ENCODE results near the gene SSC5D. TPM values are rescaled to one million over a fixed set of nuclear protein-coding genes. Genes with fewer than 3 reads are reported as not detected.

SSC5D gene
- total RNA-seq, 1 donor from 2014 or later: 1.1 TPM

DNA sequence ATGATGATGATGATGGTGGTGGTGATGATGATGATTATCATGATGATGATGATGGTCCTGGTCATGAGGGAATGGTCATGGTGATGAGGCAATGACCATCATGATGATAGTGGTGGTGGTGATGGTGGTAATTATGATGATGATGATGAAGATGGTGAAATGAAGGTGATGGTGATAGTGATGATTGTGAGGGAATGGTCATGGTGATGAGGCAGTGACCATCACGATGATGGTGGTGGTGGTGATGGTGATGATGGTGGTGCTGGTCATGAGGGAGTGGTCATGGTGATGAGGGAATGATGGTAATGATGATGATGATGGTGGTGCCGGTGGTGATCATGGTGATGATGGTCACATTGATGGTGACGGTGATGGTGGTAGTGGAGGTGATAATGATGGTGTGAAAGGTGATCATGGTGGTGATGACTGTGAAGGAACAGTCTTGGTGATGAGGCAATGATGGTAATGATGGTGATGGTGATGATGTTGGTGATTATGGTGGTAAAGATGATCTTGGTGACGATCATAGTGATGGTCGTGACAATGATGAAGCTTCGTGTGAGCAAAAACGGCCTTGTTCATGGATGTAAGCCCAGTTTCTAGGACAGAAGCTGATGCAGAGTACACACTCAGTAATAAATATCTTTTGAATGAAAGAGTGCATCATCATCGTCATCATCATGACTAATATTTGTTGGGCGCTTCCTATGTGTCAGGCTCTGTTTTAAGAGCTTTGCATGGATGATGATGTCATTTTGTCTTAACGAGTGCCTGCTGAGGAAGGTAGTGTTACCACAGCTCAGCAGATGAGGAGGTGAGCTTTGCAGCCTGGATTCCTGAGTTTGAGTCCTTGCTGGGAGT is 31.4 kb downstream of the SSC5D start:
- no peak for DNase-seq (ENCODE audit: low spot score, unreplicated experiment)
- H3K4me1 Mint-ChIP-seq (ENCODE audit: low read depth): peaks cover 1% of the 10 kb centered on the region
- TF ChIP-seq, protein P1, sequence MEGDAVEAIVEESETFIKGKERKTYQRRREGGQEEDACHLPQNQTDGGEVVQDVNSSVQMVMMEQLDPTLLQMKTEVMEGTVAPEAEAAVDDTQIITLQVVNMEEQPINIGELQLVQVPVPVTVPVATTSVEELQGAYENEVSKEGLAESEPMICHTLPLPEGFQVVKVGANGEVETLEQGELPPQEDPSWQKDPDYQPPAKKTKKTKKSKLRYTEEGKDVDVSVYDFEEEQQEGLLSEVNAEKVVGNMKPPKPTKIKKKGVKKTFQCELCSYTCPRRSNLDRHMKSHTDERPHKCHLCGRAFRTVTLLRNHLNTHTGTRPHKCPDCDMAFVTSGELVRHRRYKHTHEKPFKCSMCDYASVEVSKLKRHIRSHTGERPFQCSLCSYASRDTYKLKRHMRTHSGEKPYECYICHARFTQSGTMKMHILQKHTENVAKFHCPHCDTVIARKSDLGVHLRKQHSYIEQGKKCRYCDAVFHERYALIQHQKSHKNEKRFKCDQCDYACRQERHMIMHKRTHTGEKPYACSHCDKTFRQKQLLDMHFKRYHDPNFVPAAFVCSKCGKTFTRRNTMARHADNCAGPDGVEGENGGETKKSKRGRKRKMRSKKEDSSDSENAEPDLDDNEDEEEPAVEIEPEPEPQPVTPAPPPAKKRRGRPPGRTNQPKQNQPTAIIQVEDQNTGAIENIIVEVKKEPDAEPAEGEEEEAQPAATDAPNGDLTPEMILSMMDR (IDR thresholded peaks at IDR 0.05; ENCODE audit: unreplicated experiment): no peak
- no peaks in the 10 kb centered on the region for H3K9me3 Mint-ChIP-seq (ENCODE audit: low read depth)
- H3K36me3 Mint-ChIP-seq (ENCODE audit: insufficient read depth): no peaks in the 10 kb centered on the region
- H3K27ac Mint-ChIP-seq: no peak overlapping the region
- peaks cover 5% of the 10 kb centered on the region for H3K27me3 Mint-ChIP-seq
- H3K4me3 Mint-ChIP-seq (ENCODE audit: low read depth): no peak overlapping the region

DNA sequence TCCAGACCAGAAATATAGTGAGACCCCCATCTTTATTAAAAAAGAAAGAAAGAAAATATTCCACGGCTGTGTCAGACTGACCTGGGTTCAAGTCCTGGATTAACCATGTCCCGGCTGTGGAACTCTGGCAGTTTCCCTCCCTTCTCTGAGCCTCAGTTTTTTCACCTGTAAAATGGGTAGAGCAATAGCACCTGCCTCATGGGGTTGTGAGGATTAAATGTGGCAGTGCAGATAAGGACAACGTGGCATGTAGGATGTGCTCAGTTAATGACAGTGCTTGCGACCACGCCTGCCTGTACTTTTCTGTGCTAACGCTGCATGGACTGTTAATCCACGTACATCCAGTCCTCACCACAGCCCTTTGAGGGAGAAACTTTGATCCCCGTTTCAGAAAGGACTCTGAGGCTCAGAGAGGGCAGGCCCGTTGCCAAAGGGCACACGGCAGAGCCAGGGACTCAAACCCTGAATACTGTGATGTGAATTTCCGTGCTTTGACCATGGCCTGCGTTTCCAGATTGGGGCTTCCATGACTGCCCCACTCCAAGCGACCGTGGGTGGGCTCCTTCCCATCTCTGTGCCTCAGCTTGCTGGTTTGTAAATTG is 32.6 kb downstream of the SSC5D start:
- Mint-ChIP-seq H3K27me3 (peaks cover 12% of the 10 kb centered on the region), H3K36me3 (ENCODE audit: insufficient read depth) (no peaks in the 10 kb centered on the region), H3K4me1 (ENCODE audit: low read depth) (peaks cover 4% of the 10 kb centered on the region), H3K4me3 (ENCODE audit: low read depth) (no peak overlapping the region), H3K27ac (no peak overlapping the region), H3K9me3 (ENCODE audit: low read depth) (no peaks in the 10 kb centered on the region)
- TF ChIP-seq, protein P1 (IDR thresholded peaks at IDR 0.05; ENCODE audit: unreplicated experiment): no peak
- no peak for DNase-seq (ENCODE audit: low spot score, unreplicated experiment)

DNA sequence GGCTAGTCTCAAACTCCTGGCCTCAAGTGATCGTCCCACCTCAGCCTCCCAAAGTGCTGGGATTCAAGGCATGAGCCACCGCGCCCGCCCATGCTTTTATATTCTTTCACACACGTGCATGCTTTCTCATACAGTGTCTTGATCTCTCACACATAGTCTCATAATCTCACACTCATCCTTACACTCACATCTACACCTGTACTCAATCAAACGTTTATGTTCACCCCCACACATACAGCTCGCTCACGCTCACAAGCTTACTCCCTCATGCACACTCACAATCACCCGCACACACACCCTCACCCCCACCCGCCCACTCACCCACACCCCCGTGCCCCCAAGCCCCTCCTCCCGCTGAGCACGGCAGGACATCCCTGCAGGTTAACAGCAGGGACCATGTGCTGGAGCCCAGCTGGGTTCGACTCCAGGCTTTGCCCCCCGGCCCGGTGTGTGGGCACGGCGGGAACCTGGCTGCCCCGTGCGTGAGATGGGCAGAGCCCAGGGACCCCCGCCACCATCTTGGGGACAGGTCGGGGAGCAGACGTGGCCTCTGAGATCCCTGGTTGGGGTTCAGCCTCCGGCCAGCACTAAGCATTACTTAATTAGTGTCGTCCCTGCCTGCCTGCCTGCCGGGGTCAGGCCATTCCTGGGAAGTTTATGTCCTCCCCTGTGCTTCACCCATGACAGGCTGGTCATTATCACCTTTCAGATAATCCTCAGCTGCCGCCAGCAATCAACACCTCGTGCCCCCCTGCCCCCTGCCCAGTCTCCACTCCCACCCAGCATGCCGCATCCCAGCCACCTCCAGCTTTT is 37.3 kb downstream of the SSC5D start:
- no peak overlapping the region for H3K4me3 Mint-ChIP-seq (ENCODE audit: low read depth)
- no peaks in the 10 kb centered on the region for H3K36me3 Mint-ChIP-seq (ENCODE audit: insufficient read depth)
- H3K27ac Mint-ChIP-seq: no peak overlapping the region
- TF ChIP-seq, protein P1 (IDR thresholded peaks at IDR 0.05; ENCODE audit: unreplicated experiment): no peak
- H3K4me1 Mint-ChIP-seq (ENCODE audit: low read depth): peaks cover 3% of the 10 kb centered on the region
- H3K9me3 Mint-ChIP-seq (ENCODE audit: low read depth): no peaks in the 10 kb centered on the region
- H3K27me3 Mint-ChIP-seq: peaks cover 12% of the 10 kb centered on the region
- DNase-seq (ENCODE audit: low spot score, unreplicated experiment): no peak

DNA sequence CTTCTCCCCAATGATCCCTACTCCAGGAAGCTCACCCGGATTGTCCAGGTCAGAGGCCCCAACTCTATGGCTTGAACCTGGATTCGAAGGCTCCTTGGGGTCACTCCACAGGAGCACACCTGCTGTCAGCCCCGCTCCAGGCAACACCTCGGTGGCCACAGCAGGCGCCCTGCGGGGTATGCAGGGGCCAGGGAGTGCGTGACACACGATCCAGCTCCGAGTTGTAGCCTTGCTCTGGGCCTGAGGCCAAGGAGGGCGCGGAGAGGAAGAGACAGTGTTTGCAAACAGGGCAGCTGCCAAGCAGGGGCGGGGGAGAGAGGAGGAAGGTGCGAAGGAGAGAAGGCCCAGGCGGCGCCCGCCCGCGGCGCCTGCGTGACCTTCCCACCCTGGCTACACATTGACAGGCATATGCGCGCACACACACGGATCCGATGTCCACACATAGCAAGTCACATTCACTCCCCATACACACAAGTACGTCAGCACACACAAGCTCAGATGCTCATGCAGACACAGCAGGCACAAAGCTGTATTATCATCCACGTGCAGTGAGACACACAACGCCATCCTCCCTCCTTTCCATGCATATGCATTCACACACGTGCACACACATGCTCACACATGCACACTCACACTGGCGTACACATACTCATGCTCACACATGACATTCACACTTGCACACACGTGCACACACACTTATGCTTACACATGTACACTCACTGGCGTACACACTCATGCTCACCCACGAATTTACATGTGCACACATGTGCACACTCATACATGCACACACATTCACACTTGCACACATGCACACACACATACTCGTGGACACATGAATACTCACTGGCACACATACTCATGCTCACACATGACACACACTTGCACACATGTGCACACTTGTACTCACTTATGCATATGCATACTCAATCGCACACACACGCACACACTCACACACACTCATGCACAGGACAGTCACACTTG is 38.3 kb downstream of the SSC5D start:
- Mint-ChIP-seq H3K4me3 (ENCODE audit: low read depth) (no peak overlapping the region), H3K9me3 (ENCODE audit: low read depth) (no peaks in the 10 kb centered on the region), H3K4me1 (ENCODE audit: low read depth) (peaks cover 3% of the 10 kb centered on the region), H3K36me3 (ENCODE audit: insufficient read depth) (no peaks in the 10 kb centered on the region), H3K27me3 (peaks cover 12% of the 10 kb centered on the region), H3K27ac (no peak overlapping the region)
- TF ChIP-seq, protein P1 (IDR thresholded peaks at IDR 0.05; ENCODE audit: unreplicated experiment): no peak
- DNase-seq (ENCODE audit: low spot score, unreplicated experiment): no peak

Data from progenitor cell of endocrine pancreas (in vitro differentiated cells).